ENCODE measurements around the gene GLT8D2.

Gene GLT8D2, protein sequence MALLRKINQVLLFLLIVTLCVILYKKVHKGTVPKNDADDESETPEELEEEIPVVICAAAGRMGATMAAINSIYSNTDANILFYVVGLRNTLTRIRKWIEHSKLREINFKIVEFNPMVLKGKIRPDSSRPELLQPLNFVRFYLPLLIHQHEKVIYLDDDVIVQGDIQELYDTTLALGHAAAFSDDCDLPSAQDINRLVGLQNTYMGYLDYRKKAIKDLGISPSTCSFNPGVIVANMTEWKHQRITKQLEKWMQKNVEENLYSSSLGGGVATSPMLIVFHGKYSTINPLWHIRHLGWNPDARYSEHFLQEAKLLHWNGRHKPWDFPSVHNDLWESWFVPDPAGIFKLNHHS

DNA sequence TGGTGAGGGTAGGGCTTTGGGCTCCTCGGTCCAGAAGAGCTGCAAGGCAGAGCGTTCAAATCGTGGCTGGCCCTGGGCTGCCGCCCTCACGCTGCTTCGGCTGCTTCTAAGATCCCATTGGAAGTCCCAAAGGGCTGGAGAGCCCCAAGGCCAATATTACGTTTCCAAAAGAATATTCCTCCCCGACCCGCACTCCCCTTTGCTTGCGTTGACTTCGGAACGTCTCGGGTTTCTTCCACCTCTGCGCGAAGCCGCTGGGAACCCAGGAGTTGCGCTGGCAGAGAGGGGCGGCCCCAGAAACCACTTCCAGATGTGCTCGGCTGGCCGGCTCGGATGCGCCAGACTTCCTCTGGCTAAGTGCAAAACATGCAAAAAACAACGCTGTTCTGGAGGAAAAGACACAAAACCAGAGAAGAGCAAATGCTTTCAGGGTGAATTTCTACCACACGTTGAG, at the start of gene GLT8D2:
GLT8D2 (minus strand) TSS at position 285 of the 454 bp plus-strand sequence. CDS start 30,539 bp downstream, outside the sequence.
- Histone ChIP-seq H3K36me3 (no peaks in the 10 kb centered on the region), H3K4me1 (peaks cover 14% of the 10 kb centered on the region), H3K27me3 (peaks cover 14% of the 10 kb centered on the region), H3K9ac (no peak within 1 kb of the TSS), H3K4me3 (no peak within 1 kb of the TSS), H3K4me2 (peak within 1 kb of the TSS; percentile 48), H3K9me3 (no peaks in the 10 kb centered on the region), H3K27ac (no peak within 1 kb of the TSS), H4K20me1 (no peaks in the 10 kb centered on the region)
- TF ChIP-seq Cebpa-rat (IDR thresholded peaks at IDR 0.05) = no peak

DNA sequence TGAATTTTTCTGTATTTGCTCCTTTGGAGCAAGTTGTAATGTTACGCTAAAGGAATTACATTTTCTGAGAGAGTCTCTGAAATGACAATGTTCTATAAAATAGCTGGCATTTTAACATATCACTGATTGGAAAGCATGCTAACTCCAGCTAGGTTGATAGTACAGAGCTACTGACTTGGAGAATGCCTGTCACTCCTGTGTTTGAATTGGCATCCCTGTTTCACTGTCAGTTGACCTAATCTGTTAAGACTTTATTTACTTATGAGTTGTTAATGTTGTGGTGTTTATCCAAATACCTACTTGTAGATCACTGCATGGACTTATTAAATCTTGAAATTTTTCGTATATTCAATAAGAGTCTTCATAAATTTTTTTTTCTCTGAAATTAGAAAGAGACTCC, 48.0 kb upstream of the GLT8D2 start:
- Histone ChIP-seq H3K9me3 (no peaks in the 10 kb centered on the region), H3K4me1 (no peaks in the 10 kb centered on the region), H3K27ac (no peak overlapping the region), H3K4me3 (no peak overlapping the region), H4K20me1 (no peaks in the 10 kb centered on the region), H3K4me2 (no peak overlapping the region), H3K27me3 (no peaks in the 10 kb centered on the region), H3K9ac (no peak overlapping the region), H3K36me3 (peaks cover 69% of the 10 kb centered on the region)
- TF ChIP-seq Cebpa-rat (IDR thresholded peaks at IDR 0.05) = no peak

DNA sequence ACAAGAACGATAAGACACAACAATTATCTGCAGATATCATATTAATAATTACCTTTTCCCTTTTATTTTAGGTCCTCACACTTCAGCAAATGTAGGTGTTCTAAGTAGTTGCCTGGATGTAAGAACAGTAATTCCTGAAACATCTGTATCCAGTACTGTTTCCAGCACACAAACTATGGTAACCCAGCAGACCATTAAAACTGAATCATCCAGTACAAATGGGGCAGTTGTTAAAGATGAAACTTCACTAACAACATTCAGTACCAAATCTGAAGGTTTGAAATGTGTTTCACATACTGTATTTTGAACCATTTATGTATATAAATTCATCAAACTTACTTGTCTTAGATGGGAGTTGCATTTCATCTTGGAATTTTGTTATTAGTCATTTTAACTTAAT, 45.3 kb upstream of the GLT8D2 start:
- TF ChIP-seq Cebpa-rat (IDR thresholded peaks at IDR 0.05) = no peak
- Histone ChIP-seq H3K9ac (no peak overlapping the region), H3K27ac (no peak overlapping the region), H3K4me2 (no peak overlapping the region), H4K20me1 (no peaks in the 10 kb centered on the region), H3K9me3 (no peaks in the 10 kb centered on the region), H3K4me3 (no peak overlapping the region), H3K4me1 (no peaks in the 10 kb centered on the region), H3K36me3 (peaks cover 66% of the 10 kb centered on the region), H3K27me3 (no peaks in the 10 kb centered on the region)

DNA sequence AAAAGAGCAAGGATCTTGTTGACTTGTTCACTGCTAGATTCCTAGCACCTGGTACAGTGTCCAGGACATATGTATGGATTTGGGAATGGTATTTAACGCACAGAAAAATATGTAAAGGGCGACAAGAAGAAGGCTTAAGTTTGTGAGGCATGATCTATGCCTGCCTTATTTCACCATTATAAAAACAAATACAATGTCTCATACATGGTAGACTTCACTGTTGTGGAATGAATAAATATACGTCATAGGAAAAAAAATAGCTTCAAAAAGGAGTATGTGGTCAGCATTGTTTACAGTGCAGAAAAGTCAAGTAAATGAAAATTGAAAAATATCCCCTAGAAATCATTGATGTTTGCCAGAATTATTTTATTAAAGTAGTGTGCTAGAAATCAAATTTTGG, 44.3 kb upstream of the GLT8D2 start:
- H3K27me3 ChIP-seq = no peaks in the 10 kb centered on the region
- no peak overlapping the region for H3K27ac ChIP-seq
- no peak overlapping the region for H3K9ac ChIP-seq
- H3K36me3 ChIP-seq = peaks cover 64% of the 10 kb centered on the region
- no peak for TF ChIP-seq Cebpa-rat (IDR thresholded peaks at IDR 0.05)
- H4K20me1 ChIP-seq = no peaks in the 10 kb centered on the region
- H3K4me3 ChIP-seq = no peak overlapping the region
- H3K9me3 ChIP-seq = no peaks in the 10 kb centered on the region
- H3K4me1 ChIP-seq = no peaks in the 10 kb centered on the region
- no peak overlapping the region for H3K4me2 ChIP-seq

DNA sequence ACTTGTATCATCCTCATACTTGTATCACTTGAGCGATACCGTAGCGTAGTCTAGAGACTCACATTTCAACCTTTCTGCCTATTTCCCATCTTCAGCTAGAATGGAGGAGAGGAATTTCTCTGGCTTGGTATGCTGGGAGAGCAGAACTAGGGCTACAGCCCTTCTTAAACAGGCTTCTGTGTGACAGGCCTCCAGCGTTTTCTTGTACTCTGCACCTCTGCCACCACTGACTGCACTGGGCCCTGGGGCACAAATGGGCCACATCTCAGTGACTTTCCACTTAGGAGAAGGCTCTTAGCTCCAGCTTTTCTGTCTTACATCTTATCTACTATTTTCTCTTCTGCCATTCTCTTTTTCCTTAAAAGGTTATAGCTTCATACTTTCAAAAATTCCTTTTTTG, 41.1 kb upstream of the GLT8D2 start:
- Histone ChIP-seq H3K4me1 (no peaks in the 10 kb centered on the region), H3K36me3 (peaks cover 68% of the 10 kb centered on the region), H3K27me3 (no peaks in the 10 kb centered on the region), H3K4me2 (no peak overlapping the region), H4K20me1 (no peaks in the 10 kb centered on the region), H3K27ac (no peak overlapping the region), H3K9me3 (no peaks in the 10 kb centered on the region), H3K4me3 (no peak overlapping the region), H3K9ac (no peak overlapping the region)
- TF ChIP-seq Cebpa-rat (IDR thresholded peaks at IDR 0.05) = no peak

DNA sequence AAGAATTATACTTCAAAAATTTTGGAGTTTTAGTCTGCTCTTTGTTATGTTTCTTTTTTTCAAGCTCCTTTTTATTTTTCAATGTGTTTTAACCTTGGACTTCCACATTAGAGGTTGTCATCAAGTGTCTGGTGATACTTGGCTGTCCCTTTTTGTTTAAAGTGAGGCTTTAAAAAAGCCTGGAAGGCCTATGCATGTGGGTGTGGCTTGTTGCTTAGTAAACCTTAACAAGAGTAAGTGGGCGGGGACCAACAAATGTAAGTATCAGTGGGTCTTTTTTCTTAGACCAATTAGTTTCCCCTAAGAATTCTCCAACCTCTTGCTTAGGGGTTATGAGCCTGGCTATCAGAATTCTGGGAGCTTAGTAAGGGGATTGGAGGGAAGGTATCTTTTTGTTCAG, 40.7 kb upstream of the GLT8D2 start:
- H3K4me2 ChIP-seq = no peak overlapping the region
- TF ChIP-seq Cebpa-rat (IDR thresholded peaks at IDR 0.05) = no peak
- no peak overlapping the region for H3K4me3 ChIP-seq
- H3K4me1 ChIP-seq = no peaks in the 10 kb centered on the region
- no peak overlapping the region for H3K9ac ChIP-seq
- no peaks in the 10 kb centered on the region for H4K20me1 ChIP-seq
- H3K9me3 ChIP-seq = no peaks in the 10 kb centered on the region
- H3K27ac ChIP-seq = no peak overlapping the region
- peaks cover 73% of the 10 kb centered on the region for H3K36me3 ChIP-seq
- no peaks in the 10 kb centered on the region for H3K27me3 ChIP-seq

DNA sequence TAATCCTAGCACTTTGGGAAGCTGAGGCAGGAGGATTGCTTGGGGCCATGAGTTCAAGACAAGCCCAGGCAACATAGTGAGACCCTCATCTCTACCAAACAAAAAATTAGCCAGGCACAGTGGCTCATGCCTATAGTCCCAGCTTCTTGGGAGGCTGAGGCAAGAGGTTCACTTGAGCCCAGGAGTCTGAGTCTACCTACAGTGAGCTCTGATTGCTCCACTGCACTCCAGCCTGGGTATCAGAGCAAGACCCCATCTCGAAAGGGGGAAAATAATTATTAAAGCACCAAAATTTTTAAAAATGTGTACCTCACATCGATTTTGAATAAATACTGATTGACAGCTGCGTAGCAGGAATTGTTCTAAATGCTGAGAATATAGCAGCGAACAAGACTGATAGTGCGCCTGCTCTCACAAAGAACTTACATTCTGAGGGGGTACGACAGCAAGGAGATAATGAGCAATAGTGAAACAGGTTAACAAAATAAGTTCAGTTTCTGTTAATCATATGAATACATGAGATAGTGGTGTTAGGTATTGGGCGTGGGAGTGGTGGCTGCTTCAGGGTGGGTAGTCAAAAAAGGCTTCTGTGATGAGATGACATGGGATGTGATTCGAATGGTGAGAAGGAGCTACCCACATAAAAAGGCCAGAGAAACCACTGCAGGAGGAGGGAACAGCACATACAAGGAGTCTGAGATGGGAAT, 33.9 kb upstream of the GLT8D2 start:
- Histone ChIP-seq H3K9me3 (no peaks in the 10 kb centered on the region), H3K27ac (no peak overlapping the region), H3K27me3 (no peaks in the 10 kb centered on the region), H3K36me3 (peaks cover 82% of the 10 kb centered on the region), H3K4me2 (no peak overlapping the region), H4K20me1 (no peaks in the 10 kb centered on the region), H3K9ac (no peak overlapping the region), H3K4me1 (no peaks in the 10 kb centered on the region), H3K4me3 (no peak overlapping the region)
- no peak for TF ChIP-seq Cebpa-rat (IDR thresholded peaks at IDR 0.05)

DNA sequence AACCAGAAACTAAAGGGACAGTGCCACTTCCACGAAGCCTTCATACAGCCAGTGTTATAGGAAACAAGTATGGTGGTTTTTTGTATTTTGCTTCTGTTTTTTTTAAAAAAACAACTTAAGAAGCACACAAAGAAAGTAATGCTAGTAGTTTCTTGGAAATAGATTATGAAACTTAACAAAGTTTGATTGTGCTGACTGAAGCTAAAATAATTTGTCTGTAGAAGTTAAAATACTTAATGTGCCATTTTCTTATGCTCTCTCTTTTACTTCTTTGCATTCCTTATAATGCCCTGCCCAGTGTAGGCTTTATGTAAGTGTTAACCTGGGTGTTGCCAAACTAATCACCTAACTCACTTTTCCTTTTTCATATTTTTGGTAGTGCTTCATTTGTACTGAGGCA, 30.8 kb upstream of the GLT8D2 start:
- no peaks in the 10 kb centered on the region for H4K20me1 ChIP-seq
- peaks cover 62% of the 10 kb centered on the region for H3K36me3 ChIP-seq
- H3K9ac ChIP-seq = no peak overlapping the region
- no peaks in the 10 kb centered on the region for H3K4me1 ChIP-seq
- H3K4me3 ChIP-seq = no peak overlapping the region
- TF ChIP-seq Cebpa-rat (IDR thresholded peaks at IDR 0.05) = no peak
- H3K9me3 ChIP-seq = no peaks in the 10 kb centered on the region
- no peak overlapping the region for H3K4me2 ChIP-seq
- H3K27ac ChIP-seq = no peak overlapping the region
- H3K27me3 ChIP-seq = no peaks in the 10 kb centered on the region

DNA sequence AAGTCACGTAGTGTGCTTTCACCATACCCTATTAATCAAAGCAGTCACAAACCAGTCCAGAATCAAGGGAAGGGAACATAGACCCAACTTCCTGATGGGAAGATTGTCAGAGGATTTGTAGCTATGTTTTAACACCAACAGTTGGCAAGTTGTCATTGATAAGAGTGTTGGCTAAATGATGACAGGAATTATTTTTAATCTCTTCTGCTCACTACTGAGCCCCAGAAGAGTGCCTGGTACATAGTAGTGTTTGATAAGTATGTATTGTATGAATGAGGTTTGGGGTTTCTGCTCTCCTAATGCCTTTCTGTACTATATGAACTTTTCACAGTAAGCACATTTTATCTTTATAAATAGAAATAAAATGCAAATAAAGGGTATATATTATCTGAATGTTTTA, 29.0 kb upstream of the GLT8D2 start:
- Histone ChIP-seq H3K9me3 (no peaks in the 10 kb centered on the region), H3K4me3 (no peak overlapping the region), H3K4me2 (no peak overlapping the region), H4K20me1 (no peaks in the 10 kb centered on the region), H3K4me1 (no peaks in the 10 kb centered on the region), H3K9ac (no peak overlapping the region), H3K27ac (no peak overlapping the region), H3K36me3 (peaks cover 58% of the 10 kb centered on the region), H3K27me3 (no peaks in the 10 kb centered on the region)
- TF ChIP-seq Cebpa-rat (IDR thresholded peaks at IDR 0.05) = no peak

DNA sequence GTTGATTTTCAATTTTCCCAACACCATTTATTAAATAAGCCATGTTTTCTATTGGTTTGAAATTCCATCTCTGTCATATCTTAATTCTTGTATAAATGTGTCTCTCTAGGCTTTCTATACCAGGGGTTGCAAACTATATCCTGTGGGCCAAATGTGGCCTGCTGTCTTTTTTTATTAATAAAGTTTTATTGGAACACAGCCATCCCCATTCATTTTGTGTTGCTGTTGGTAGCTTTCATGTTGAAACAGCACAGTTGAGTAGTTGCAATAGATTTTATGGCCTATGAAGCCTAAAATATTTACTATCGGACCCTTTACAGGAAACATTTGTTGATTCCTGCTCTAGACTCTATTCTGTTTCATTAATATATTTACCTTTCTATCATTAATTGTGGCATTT, 23.7 kb upstream of the GLT8D2 start:
- no peak overlapping the region for H3K27ac ChIP-seq
- H4K20me1 ChIP-seq = no peaks in the 10 kb centered on the region
- no peak overlapping the region for H3K4me3 ChIP-seq
- TF ChIP-seq Cebpa-rat (IDR thresholded peaks at IDR 0.05) = no peak
- H3K4me2 ChIP-seq = no peak overlapping the region
- H3K27me3 ChIP-seq = no peaks in the 10 kb centered on the region
- H3K36me3 ChIP-seq = peaks cover 39% of the 10 kb centered on the region
- H3K4me1 ChIP-seq = no peaks in the 10 kb centered on the region
- H3K9me3 ChIP-seq = no peaks in the 10 kb centered on the region
- H3K9ac ChIP-seq = no peak overlapping the region

All from BLaER1 (cell line).